SU-DHL-6 (cell line): ENCODE results near the gene TRO.

Experiments
- EZH2phosphoT487 ChIP-seq: fragments of 200-600 bp; sonication (generic), shearing (Covaris generic); conservative IDR thresholded peaks from 2 replicates; pipeline ENCODE4 v1.6.1; 2018; ENCODE audit warnings: mild to moderate bottlenecking, antibody characterized with exemption, low read length, moderate library complexity, mixed read lengths
- TF ChIP-seq, protein P1 (sequence below): fragments of 200-600 bp; sonication (generic); IDR thresholded peaks from one replicate; pipeline ENCODE4 v1.5.1; 2017; ENCODE audit warnings: antibody characterized with exemption, mild to moderate bottlenecking, low read length, moderate library complexity; ENCODE audit not compliant: insufficient read depth, poor library complexity, severe bottlenecking

DNA sequence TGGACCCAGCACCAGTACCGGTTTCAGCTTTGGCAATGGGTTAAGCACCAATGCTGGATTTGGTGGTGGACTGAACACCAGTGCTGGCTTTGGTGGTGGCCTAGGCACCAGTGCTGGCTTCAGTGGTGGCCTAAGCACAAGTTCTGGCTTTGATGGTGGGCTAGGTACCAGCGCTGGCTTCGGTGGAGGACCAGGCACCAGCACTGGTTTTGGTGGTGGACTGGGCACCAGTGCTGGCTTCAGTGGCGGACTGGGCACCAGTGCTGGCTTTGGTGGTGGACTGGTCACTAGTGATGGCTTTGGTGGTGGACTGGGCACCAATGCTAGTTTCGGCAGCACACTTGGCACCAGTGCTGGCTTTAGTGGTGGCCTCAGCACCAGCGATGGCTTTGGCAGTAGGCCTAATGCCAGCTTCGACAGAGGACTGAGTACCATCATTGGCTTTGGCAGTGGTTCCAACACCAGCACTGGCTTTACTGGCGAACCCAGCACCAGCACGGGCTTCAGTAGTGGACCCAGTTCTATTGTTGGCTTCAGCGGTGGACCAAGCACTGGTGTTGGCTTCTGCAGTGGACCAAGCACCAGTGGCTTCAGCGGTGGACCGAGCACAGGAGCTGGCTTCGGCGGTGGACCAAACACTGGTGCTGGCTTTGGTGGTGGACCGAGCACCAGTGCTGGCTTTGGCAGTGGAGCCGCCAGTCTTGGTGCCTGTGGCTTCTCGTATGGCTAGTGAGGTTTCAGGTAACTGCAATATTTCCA, 9.8 kb downstream of the TRO start:
- TF ChIP-seq, protein P1, sequence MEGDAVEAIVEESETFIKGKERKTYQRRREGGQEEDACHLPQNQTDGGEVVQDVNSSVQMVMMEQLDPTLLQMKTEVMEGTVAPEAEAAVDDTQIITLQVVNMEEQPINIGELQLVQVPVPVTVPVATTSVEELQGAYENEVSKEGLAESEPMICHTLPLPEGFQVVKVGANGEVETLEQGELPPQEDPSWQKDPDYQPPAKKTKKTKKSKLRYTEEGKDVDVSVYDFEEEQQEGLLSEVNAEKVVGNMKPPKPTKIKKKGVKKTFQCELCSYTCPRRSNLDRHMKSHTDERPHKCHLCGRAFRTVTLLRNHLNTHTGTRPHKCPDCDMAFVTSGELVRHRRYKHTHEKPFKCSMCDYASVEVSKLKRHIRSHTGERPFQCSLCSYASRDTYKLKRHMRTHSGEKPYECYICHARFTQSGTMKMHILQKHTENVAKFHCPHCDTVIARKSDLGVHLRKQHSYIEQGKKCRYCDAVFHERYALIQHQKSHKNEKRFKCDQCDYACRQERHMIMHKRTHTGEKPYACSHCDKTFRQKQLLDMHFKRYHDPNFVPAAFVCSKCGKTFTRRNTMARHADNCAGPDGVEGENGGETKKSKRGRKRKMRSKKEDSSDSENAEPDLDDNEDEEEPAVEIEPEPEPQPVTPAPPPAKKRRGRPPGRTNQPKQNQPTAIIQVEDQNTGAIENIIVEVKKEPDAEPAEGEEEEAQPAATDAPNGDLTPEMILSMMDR = no peak
- no peak for TF ChIP-seq EZH2phosphoT487
